Left lung (tissue), 10 donors: ENCODE data around the gene NUP62CL. TPM values are rescaled to one million over a fixed set of nuclear protein-coding genes. Genes with fewer than 3 reads are reported as not detected.
A peak's percentile ranks its signal among the peaks of the same experiment; 100 is the strongest.

Source experiments
- ATAC-seq: fragments of 200-7000 bp; cut with Tn5 transposase; one replicate; pipeline ENCODE4 v1.9.1; 2020; ENCODE audit warnings: moderate library complexity
- DNase-seq, 4 donors: peaks; one replicate each; pipeline ENCODE4 v3.0.0-alpha.2; 2013 to 2020
- H3K27ac ChIP-seq, 2 donors: fragments of 200-600 bp; sonication (generic) in 1 of 2; one replicate each; pipeline versions ENCODE4 v1.5.0 to v1.8.0; 2020 to 2021
- H3K27me3 ChIP-seq, 2 donors: fragments of 200-600 bp; sonication (generic) in 1 of 2; one replicate each; pipeline versions ENCODE4 v1.5.0 to v1.8.0; 2020 to 2021
- H3K36me3 ChIP-seq, 2 donors: fragments of 200-600 bp; sonication (generic) in 1 of 2; one replicate each; pipeline versions ENCODE4 v1.5.0 to v1.8.0; 2020 to 2021
- H3K4me1 ChIP-seq, 2 donors: fragments of 200-600 bp; one replicate each; pipeline ENCODE4 v1.8.0; 2021
- H3K4me3 ChIP-seq, 2 donors: fragments of 200-600 bp; sonication (generic) in 1 of 2; one replicate each; pipeline versions ENCODE4 v1.5.0 to v1.8.0; 2020 to 2021; ENCODE audit warnings: mild to moderate bottlenecking in 1 of 2
- H3K9me3 ChIP-seq, 2 donors: fragments of 200-600 bp; sonication (generic) in 1 of 2; one replicate each; pipeline versions ENCODE4 v1.5.0 to v1.8.0; 2020 to 2021
- CTCF ChIP-seq, 2 donors: fragments of 200-600 bp; sonication (generic) in 1 of 2; IDR thresholded peaks; one replicate each; pipeline versions ENCODE4 v1.5.0 to v1.8.0; 2021; ENCODE audit warnings: antibody characterized with exemption in 2 of 2
- intact Hi-C, 2 donors: fragments of 100-400 bp; cut with DNase I; formaldehyde crosslinking; loops; one replicate each; pipeline versions ENCODE4 v1.11.2 to v1.14.2; 2022
- polyA plus RNA-seq, 6 donors: library from polyadenylated mRNA; unstranded; fragments of 120-200 nt; gene quantifications; one replicate each; pipeline ENCODE4 v1.2.1, GENCODE V29; 2013; ENCODE audit not compliant: insufficient read length in 6 of 6
- total RNA-seq, 2 donors: library from RNA; stranded (reverse); fragmentation: NEBNext Ultra II Directional; extraction: Animal tissue kit (Norgen Biotek cat#: 25700); gene quantifications; one replicate each; pipeline ENCODE4 v1.2.1, GENCODE V29; 2021
- donor health status: DM: no; HTN: yes; CAD: no.
- donor health status: DM: no; HTN: no; CAD: no.

The NUP62CL gene
- total and polyA plus RNA-seq, 8 donors: 1.1 to 8.2 (median 5.3) TPM

DNA sequence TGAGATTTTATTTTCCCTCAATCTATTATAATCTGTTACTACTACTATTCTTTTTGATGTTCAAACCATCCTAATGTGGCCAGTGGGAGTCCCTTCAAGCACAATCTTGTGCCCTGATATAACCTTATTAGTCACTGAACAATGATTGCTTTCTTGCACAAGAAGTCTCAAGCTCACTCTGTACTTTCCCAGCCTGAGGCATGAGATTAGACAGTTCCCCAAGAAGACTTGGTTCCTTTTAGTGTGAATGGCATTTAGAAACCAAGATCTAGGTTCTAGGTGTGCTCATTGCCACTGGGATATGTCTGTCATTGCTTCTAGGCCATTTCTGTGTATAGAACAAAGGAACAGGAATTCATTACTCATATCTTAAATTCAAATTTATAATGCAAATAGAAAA is 59.6 kb downstream of the NUP62CL start:
- no peaks in the 10 kb centered on the region for H3K9me3 ChIP-seq
- H3K4me1 ChIP-seq: no peaks in the 10 kb centered on the region
- H3K4me3 ChIP-seq: no peak overlapping the region
- no peak for TF ChIP-seq CTCF (IDR thresholded peaks at IDR 0.05)
- H3K27me3 ChIP-seq: no peaks in the 10 kb centered on the region
- H3K27ac ChIP-seq: no peak overlapping the region
- no peak for ATAC-seq
- H3K36me3 ChIP-seq: no peaks in the 10 kb centered on the region
- intact Hi-C loops: no loop called here
- DNase-seq: no peak

DNA sequence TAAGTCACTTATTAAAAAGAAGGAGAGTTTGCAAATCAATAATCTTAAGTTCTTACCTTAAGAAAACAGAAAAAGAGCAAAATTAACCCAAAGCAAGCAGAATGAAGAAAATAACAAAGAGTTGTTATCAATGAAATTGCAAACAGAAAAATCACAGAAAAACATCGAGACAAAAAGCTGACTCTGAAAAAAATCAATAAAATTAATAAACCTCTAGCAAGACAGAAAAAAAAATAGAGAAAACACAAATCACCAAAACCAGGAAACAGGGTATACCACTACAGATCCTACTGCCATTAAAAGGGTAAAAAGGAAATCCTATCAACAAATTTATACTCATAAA is 70.3 kb downstream of the NUP62CL start:
- ATAC-seq (no peak), DNase-seq (no peak)
- Histone ChIP-seq H3K4me3 (no peak overlapping the region), H3K36me3 (no peaks in the 10 kb centered on the region), H3K9me3 (no peaks in the 10 kb centered on the region), H3K27ac (no peak overlapping the region), H3K4me1 (no peaks in the 10 kb centered on the region), H3K27me3 (no peaks in the 10 kb centered on the region)
- TF ChIP-seq CTCF (IDR thresholded peaks at IDR 0.05): no peak
- intact Hi-C loops: no loop called here

DNA sequence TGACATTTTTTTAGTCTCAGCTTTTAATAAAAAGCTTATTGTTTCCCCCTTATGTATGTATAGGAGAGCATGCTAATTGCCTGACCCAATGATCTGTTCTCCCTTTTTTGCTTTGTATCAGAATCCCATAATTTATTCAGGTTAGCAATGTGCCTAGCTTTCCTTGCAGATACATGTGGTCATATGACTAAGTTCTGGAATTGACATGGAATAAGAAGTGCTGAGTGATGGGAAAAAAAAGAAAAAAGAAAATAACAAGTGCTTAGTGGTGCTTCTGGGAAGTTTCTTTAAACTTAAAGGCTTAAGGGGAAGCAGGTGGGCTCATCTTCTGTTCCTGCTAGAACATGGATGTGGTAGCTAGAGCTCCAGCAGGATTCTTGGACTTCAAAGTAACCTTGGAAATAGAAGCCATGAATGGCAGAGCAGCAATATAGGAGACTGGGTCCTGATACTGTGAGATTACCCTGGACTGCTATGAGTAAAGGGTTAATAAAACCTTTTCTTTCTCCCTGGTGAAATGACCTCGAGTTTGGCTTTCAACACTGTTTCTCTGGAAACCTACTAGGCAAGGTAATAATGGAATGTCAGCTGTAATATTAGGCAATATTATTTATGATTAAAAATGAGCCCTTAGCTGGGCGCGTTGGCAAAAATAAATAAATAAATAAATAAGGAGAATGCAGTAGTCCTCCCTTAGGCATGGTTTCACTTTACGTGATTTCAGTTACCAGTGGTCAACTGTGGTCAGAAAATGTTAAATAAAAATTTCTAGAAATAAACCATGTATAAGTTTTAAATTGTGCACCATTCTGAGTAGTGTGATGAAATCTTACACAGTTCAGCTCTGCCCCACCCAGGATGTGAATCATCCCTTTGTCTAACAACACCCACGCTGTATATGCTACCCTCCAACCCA is 70.9 kb downstream of the NUP62CL start:
- no peaks in the 10 kb centered on the region for H3K27me3 ChIP-seq
- H3K36me3 ChIP-seq: no peaks in the 10 kb centered on the region
- H3K4me1 ChIP-seq: no peaks in the 10 kb centered on the region
- DNase-seq (no peak), ATAC-seq (no peak)
- no peak overlapping the region for H3K27ac ChIP-seq
- no peaks in the 10 kb centered on the region for H3K9me3 ChIP-seq
- no peak for TF ChIP-seq CTCF (IDR thresholded peaks at IDR 0.05)
- no peak overlapping the region for H3K4me3 ChIP-seq
- intact Hi-C loops: no loop called here

DNA sequence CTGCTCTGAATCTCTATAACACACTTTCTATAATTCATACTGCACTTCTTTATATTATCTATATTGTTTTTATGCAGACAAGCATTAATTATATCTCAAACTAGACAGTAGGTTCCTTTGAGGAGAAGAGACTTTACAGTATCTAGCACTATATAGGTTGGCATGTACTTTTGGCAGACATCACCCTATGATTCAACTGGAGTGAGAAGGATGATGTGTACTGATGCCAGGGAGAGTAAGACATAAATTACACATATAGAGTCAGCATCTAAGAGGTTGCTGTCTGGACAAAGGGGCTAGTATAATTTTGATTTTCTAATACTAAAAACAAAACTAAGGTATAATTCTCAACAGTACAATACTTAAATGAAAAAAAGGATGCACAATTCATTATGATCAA is 82.5 kb downstream of the NUP62CL start:
- intact Hi-C loops: no loop called here
- no peak overlapping the region for H3K4me3 ChIP-seq
- no peaks in the 10 kb centered on the region for H3K4me1 ChIP-seq
- no peak for TF ChIP-seq CTCF (IDR thresholded peaks at IDR 0.05)
- no peak for ATAC-seq
- DNase-seq: no peak
- H3K27me3 ChIP-seq: peaks cover 0 to 12% of the 10 kb centered on the region in 2 donors
- H3K27ac ChIP-seq: no peak overlapping the region
- H3K9me3 ChIP-seq: no peaks in the 10 kb centered on the region
- no peaks in the 10 kb centered on the region for H3K36me3 ChIP-seq

DNA sequence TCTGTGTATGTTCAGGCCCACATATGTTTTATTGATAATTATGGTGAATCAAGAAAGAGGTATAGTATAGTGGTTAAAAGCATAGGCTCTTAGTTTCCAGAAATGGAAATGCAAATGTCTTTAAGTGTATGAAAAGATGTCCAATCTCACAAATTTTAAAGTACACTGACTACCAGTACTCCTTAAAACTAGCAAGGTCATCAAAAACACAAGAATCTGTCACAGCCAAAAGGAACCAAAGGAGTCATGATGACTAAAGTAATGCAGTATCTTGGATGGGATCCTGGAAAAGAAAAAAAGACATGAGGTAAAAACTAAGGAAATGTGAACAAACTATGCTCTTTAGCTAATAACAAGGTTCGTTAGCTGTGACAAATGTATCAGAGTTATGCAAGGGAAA is 87.0 kb downstream of the NUP62CL start:
- H3K27ac ChIP-seq: peak overlapping the region in 1 of 2 donors; percentile 58
- peak overlapping the region in 1 of 2 donors; percentile 57 for H3K4me3 ChIP-seq
- H3K27me3 ChIP-seq: peaks cover 0 to 9% of the 10 kb centered on the region in 2 donors
- ATAC-seq: no peak
- H3K9me3 ChIP-seq: no peaks in the 10 kb centered on the region
- DNase-seq: no peak
- no peak for TF ChIP-seq CTCF (IDR thresholded peaks at IDR 0.05)
- intact Hi-C loops: no loop called here
- H3K36me3 ChIP-seq: peaks cover 0 to 13% of the 10 kb centered on the region in 2 donors
- H3K4me1 ChIP-seq: peaks cover 0 to 6% of the 10 kb centered on the region in 2 donors
